GM21529 (cell line): ENCODE results near the gene C2.

ENCODE experiments used
- ATAC-seq: cut with Tn5 transposase; IDR thresholded peaks from one replicate; pipeline ENCODE4 v1.9.1; 2021; ENCODE audit not compliant: unreplicated experiment

Gene C2

GRCh38 chr6:31927242-31927862 is at the start of gene C2:
TSS of gene C2 (plus strand) at chr6:31927717. CDS start at chr6:31927753, 36 bp downstream.
- no peak for ATAC-seq

DNA sequence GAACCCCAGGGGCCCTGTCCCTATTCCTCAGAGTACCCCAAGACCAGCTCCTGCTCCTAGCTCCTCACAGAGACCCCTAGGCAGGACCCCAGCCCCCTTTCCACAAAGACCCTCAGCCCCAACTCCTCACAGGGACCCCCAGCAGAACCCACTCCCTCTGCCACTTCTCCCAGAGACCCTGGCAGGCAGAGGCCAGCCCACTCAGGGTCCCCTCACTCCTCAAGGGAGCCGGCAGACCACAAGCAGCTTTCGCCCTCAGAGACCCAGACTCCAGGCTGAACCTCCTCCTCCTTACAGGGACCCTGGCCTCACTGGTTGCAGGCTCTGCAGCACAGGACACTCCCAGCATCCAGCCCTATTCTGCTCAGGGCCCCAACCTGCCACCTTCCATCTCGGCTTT is 49.3 kb upstream of the C2 start:
- no peak for ATAC-seq

GRCh38 chr6:31878726-31879125 is 48.8 kb upstream of the C2 start, which contains the start of gene SLC44A4:
TSS of gene SLC44A4 (minus strand) at chr6:31878997. CDS start at chr6:31878980, 17 bp downstream.
- ATAC-seq: no peak

GRCh38 chr6:31879143-31879542 is 48.4 kb upstream of the C2 start:
- ATAC-seq: no peak

GRCh38 chr6:31879901-31880300 is 47.6 kb upstream of the C2 start:
- ATAC-seq: no peak

DNA sequence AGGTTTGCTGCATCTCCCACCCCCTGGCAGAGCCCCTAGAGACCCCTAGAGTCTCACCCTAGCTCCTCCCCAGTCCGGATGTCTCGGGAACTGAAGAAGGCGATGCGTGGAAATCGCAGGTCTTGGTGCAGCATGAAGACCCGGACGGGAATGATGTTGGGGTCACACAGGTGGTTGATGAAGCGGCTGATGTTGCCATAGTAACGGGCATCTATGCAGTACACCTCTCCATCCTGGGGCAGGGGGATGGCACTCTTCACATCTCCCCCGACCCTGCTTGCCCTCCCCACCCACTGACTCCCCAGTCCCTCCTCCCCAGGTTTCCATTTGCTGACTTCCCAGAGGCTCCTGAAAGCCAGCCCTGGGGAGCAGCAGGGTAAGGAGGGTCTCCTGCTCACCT is 46.9 kb upstream of the C2 start:
- ATAC-seq: no peak

DNA sequence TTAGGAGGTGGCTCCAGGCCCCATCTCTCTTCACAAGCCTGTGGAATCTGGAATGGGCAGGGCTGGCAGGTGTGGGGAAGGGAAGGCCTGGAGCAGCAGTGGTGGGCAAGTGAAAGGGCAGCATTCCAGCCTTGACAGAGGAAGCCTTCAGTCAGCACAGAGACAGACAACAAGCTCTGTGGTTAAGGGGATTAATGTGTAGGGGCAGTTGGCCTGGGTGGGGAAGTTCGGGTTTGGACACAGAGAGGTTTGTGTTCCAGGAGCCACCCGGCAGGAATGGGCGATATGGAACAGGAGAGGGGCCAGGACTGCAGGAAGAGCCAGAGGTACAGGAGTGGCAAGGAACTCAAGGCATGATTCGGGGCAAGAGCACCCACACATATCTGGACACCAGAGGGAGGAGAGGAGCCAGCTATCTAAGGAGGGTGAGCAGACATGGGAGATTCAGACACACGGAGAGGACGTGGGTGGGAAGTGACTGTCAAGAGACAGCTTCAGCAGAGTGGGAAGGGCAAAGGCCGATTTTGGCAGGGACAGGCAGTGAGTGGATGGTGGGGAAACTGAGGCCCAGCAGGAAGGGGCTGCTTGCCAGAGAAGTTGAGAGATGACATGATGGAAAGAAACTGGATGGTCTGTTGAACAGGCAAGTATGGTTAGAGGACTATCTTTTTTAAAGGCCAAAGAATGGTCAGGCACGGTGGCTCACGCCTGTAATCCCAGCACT is 46.2 kb upstream of the C2 start:
- ATAC-seq: no peak

GRCh38 chr6:31882344-31882743 is 45.2 kb upstream of the C2 start:
- no peak for ATAC-seq

- ATAC-seq: no peak
Measured at GRCh38 chr6:31883676-31884075, 43.8 kb upstream of the C2 start.

- ATAC-seq: no peak
Measured at GRCh38 chr6:31884528-31885035, 42.9 kb upstream of the C2 start.

GRCh38 chr6:31886541-31886991 is 41.0 kb upstream of the C2 start:
- no peak for ATAC-seq

DNA sequence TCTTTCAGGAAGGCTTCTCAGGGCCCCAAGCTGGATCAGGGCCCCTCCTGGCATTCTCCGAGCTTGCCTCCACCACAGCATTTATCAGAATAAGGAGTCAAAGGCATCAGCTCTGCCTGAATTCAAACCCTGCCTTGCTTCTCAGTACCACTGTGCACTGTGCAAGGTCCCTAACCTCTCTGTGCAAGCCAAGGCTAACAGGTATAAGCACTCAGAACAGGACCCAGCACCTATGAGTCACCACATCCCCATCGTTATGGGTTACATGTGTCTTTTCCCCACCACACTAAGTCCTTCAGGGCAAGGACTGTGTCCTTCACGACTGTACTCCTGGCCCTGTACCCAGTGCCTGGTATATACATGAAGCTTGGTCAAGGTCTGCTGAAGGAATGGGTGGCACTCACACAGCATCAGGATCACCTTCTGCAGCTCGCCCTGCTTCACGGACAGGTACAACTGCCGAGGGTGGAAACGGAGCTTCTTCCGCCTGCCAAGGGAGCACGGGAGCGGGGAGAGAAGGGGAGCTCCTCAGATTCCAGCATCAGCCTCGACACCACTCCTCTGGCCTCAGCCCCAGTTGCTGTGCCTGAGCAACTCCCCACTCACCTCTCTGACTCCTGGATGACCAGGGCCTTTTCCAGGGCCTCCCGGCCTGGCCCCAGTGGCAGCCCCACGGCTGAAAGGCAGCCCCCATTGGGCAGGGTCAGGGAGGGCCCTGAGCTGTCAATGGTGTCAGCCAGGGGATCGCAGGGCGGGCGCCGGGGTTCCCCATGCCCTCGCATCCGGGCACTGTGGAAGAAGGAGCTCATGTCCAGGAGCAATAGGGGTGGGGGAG is 40.1 kb upstream of the C2 start:
- no peak for ATAC-seq

- no peak for ATAC-seq
Measured at GRCh38 chr6:31888276-31889258, 39.0 kb upstream of the C2 start.

- no peak for ATAC-seq
Measured at GRCh38 chr6:31889331-31889972, 38.1 kb upstream of the C2 start.

DNA sequence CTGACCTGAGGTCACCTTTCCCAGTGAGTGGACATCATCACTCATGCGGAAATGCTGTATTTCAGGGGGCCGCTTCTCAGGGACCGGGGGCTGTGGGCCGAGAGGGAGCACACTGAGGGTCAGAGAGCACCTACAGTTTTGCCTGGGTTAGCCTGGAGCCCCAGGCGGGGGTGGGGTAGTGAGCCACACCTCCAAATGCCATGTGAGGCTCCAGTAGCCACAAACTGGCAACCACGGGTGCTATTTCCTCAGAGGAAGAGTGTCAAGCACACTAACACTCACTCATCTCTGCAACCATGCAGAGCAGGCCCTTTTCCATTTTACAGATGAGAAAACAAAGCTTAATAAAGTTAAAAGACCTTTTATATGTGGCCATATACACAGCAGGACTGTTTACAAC is 34.7 kb upstream of the C2 start:
- no peak for ATAC-seq

DNA sequence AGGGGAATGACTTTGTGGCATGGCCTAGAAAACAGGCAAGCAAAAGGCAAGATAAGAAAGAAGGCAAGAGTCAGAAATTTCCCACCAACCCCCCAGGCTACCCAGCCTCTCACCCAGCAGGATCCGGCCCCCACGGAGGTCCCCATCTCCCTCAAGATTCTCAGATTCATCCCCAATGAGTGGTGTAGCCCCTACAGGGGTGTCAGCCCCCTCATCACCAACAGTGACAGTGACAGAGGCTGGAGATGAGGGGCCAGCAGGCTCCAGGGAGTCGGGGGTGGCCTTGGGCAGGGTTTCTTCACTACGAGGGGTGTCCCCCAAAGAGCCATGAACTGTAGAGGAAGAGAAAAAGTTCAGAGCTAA is 31.0 kb upstream of the C2 start:
- ATAC-seq: no peak

DNA sequence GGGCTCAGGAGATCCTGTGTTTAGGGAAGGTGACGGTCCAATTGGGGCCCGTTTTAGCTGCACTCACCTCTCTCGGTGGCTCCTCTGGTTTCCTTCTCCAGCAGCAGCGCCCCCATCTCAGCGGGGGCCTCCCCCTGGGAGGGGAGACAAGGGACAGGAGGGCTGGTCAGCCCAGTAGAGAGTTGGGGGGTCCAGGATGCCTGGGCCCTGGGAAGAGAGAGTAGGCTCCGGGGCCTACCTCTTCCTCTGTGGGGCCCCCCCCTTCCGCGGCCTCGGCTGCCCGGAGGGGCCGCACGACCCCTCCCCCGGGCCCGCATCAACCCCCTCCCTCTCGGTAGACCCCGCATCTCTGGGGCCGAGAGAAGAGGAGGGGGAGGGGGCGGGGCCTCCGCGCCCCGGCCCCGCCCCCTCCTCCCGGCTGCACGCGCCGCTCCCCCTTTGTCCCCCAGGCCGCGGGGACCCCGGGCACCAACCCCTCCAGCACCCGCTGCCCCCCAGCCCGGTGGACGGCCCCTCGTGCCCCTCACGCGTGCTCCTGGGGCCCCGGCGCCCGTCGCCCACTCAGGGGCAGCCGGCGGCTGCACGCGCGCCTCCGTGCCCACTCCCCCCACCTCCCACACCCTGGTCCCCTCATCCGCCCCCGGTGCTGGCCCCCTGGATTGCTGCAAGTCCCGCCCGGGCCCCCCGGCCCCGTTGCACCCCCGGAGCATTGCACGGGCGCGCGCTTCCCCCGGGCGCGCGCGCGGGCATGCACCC is 30.5 kb upstream of the C2 start:
- ATAC-seq: no peak

GRCh38 chr6:31897612-31898382 is 29.7 kb upstream of the C2 start, which contains the start of gene EHMT2:
TSS of gene EHMT2 (minus strand) at chr6:31897698. CDS start at chr6:31897677, 21 bp downstream.
- ATAC-seq: peak; percentile 47
